ENCODE results near the gene BOK. TPM values are rescaled to one million over a fixed set of nuclear protein-coding genes. Genes with fewer than 3 reads are reported as not detected.

The BOK gene
- total RNA-seq, 4 donors from 2014 or later = 6.7 to 20.2 (median 15.5) TPM

- no peak overlapping the region for H3K4me3 ChIP-seq
- no peak overlapping the region for H3K27ac ChIP-seq
- H3K36me3 ChIP-seq = peaks cover 0 to 4% (median 0%) of the 10 kb centered on the region in 3 donors
- TF ChIP-seq CTCF (IDR thresholded peaks at IDR 0.05) (no peak), POLR2A (IDR thresholded peaks at IDR 0.05) (no peak)
- no peaks in the 10 kb centered on the region for H3K27me3 ChIP-seq
- H3K9me3 ChIP-seq = no peaks in the 10 kb centered on the region
- peaks cover 0 to 25% (median 3%) of the 10 kb centered on the region in 4 donors for H3K4me1 ChIP-seq
- DNase-seq = no peak
Measured at GRCh38 chr2:241615041-241615440, 56.5 kb downstream of the BOK start.

- Histone ChIP-seq H3K4me3 (no peak overlapping the region), H3K9me3 (no peaks in the 10 kb centered on the region), H3K27ac (no peak overlapping the region), H3K27me3 (no peaks in the 10 kb centered on the region), H3K4me1 (peaks cover 0 to 21% (median under 1%) of the 10 kb centered on the region in 4 donors), H3K36me3 (peaks cover 0 to 4% (median 0%) of the 10 kb centered on the region in 3 donors)
- no peak for TF ChIP-seq CTCF (IDR thresholded peaks at IDR 0.05)
- no peak for TF ChIP-seq POLR2A (IDR thresholded peaks at IDR 0.05)
- no peak for DNase-seq
Measured at GRCh38 chr2:241615522-241616052, 57.0 kb downstream of the BOK start.

GRCh38 chr2:241616168-241617125, 57.9 kb downstream of the BOK start:
- H3K36me3 ChIP-seq = peaks cover 0 to 4% (median 0%) of the 10 kb centered on the region in 3 donors
- no peak overlapping the region for H3K27ac ChIP-seq
- TF ChIP-seq POLR2A (IDR thresholded peaks at IDR 0.05) = no peak
- TF ChIP-seq CTCF (IDR thresholded peaks at IDR 0.05) = no peak
- peaks cover 0 to 13% (median 0%) of the 10 kb centered on the region in 4 donors for H3K4me1 ChIP-seq
- no peak for DNase-seq
- H3K4me3 ChIP-seq = peak overlapping the region in 2 of 4 donors; percentile 44 to 47
- no peaks in the 10 kb centered on the region for H3K27me3 ChIP-seq
- H3K9me3 ChIP-seq = no peaks in the 10 kb centered on the region

GRCh38 chr2:241617431-241618154, 59.0 kb downstream of the BOK start:
- H3K4me3 ChIP-seq = peak overlapping the region; percentile 26 to 47 (median 44)
- peaks cover 0 to 4% (median 0%) of the 10 kb centered on the region in 3 donors for H3K36me3 ChIP-seq
- H3K27ac ChIP-seq = peak overlapping the region; percentile 13 to 71 (median 37)
- peak in 2 of 3 donors; percentile 51 to 67 for DNase-seq
- no peaks in the 10 kb centered on the region for H3K27me3 ChIP-seq
- TF ChIP-seq POLR2A (IDR thresholded peaks at IDR 0.05) (no peak), CTCF (IDR thresholded peaks at IDR 0.05) (no peak)
- no peaks in the 10 kb centered on the region for H3K9me3 ChIP-seq
- H3K4me1 ChIP-seq = peaks cover 0 to 10% (median 0%) of the 10 kb centered on the region in 4 donors

GRCh38 chr2:241618296-241618805, 59.8 kb downstream of the BOK start:
- no peak for TF ChIP-seq CTCF (IDR thresholded peaks at IDR 0.05)
- TF ChIP-seq POLR2A (IDR thresholded peaks at IDR 0.05) = no peak
- no peak for DNase-seq
- H3K9me3 ChIP-seq = no peaks in the 10 kb centered on the region
- peaks cover 0 to 4% (median 0%) of the 10 kb centered on the region in 3 donors for H3K36me3 ChIP-seq
- no peaks in the 10 kb centered on the region for H3K27me3 ChIP-seq
- H3K27ac ChIP-seq = peak overlapping the region in 1 of 4 donors; percentile 17
- H3K4me1 ChIP-seq = peaks cover 0 to 8% (median 0%) of the 10 kb centered on the region in 4 donors
- H3K4me3 ChIP-seq = no peak overlapping the region
